Nephron (organoid): ENCODE measurements around the gene NTM.

Source experiments
- H3K27ac Mint-ChIP-seq, 3 experiments: 2 replicates each; pipeline ENCODE4 v1.8.0; 2020; ENCODE audit warnings: mixed read lengths in 3 of 3, mild to moderate bottlenecking in 2 of 3, moderate library complexity in 1 of 3
- H3K27me3 Mint-ChIP-seq: 2 replicates; pipeline ENCODE4 v1.8.0; 2021; ENCODE audit warnings: low read depth, mild to moderate bottlenecking, moderate library complexity, mixed read lengths
- H3K36me3 Mint-ChIP-seq: 2 replicates; pipeline ENCODE4 v1.8.0; 2020; ENCODE audit warnings: low read depth, mixed read lengths
- H3K4me1 Mint-ChIP-seq: 2 replicates; pipeline ENCODE4 v1.8.0; 2020; ENCODE audit warnings: mixed read lengths
- H3K4me3 Mint-ChIP-seq, 3 experiments: 2 replicates each; pipeline ENCODE4 v1.8.0; 2020; ENCODE audit warnings: mild to moderate bottlenecking in 3 of 3, mixed read lengths in 3 of 3, moderate library complexity in 2 of 3
- H3K9me3 Mint-ChIP-seq: 2 replicates; pipeline ENCODE4 v1.8.0; 2020; ENCODE audit warnings: mixed read lengths
- CTCF ChIP-seq, 3 experiments: fragments of 200-600 bp; sonication (generic); IDR thresholded peaks; one replicate each; pipeline ENCODE4 v1.5.0; 2021; ENCODE audit warnings: antibody characterized with exemption in 3 of 3; ENCODE audit not compliant: unreplicated experiment in 3 of 3

NTM gene

GRCh38 chr11:131907371-131907770 is 537.0 kb downstream of the NTM start:
- Mint-ChIP-seq H3K27ac (peak overlapping the region; percentile 4 to 17 (median 13)), H3K4me3 (peak overlapping the region in 1 of 3 experiments; percentile 17)
- TF ChIP-seq CTCF (IDR thresholded peaks at IDR 0.05; ENCODE audit: unreplicated experiment in 3 of 3): no peak

GRCh38 chr11:131908316-131908715 is 537.9 kb downstream of the NTM start:
- Mint-ChIP-seq H3K27ac (peak overlapping the region in 1 of 3 experiments; percentile 24), H3K9me3 (no peaks in the 10 kb centered on the region), H3K4me1 (peaks cover 39% of the 10 kb centered on the region)

More at GRCh38 chr11:131907371-131907770, 537.0 kb downstream of the NTM start:
- H3K27me3 Mint-ChIP-seq: peaks cover 54% of the 10 kb centered on the region
- no peaks in the 10 kb centered on the region for H3K36me3 Mint-ChIP-seq
- H3K4me1 Mint-ChIP-seq: peaks cover 40% of the 10 kb centered on the region
- no peaks in the 10 kb centered on the region for H3K9me3 Mint-ChIP-seq

GRCh38 chr11:131909426-131910177 is 539.2 kb downstream of the NTM start:
- Mint-ChIP-seq H3K36me3 (no peaks in the 10 kb centered on the region), H3K9me3 (no peaks in the 10 kb centered on the region), H3K27me3 (peaks cover 71% of the 10 kb centered on the region), H3K4me3 (peak overlapping the region; percentile 77 to 83 (median 80)), H3K4me1 (peaks cover 39% of the 10 kb centered on the region), H3K27ac (peak overlapping the region; percentile 29 to 69 (median 57))
- no peak for TF ChIP-seq CTCF (IDR thresholded peaks at IDR 0.05; ENCODE audit: unreplicated experiment in 3 of 3)

More at GRCh38 chr11:131908316-131908715, 537.9 kb downstream of the NTM start:
- no peaks in the 10 kb centered on the region for H3K36me3 Mint-ChIP-seq
- H3K4me3 Mint-ChIP-seq: peak overlapping the region in 2 of 3 experiments; percentile 46 to 83
- TF ChIP-seq CTCF (IDR thresholded peaks at IDR 0.05; ENCODE audit: unreplicated experiment in 3 of 3): no peak
- H3K27me3 Mint-ChIP-seq: peaks cover 63% of the 10 kb centered on the region

GRCh38 chr11:131910178-131910522 is 539.7 kb downstream of the NTM start:
- peak overlapping the region; percentile 29 to 69 (median 57) for H3K27ac Mint-ChIP-seq
- peak overlapping the region; percentile 77 to 83 (median 80) for H3K4me3 Mint-ChIP-seq
- peaks cover 70% of the 10 kb centered on the region for H3K27me3 Mint-ChIP-seq
- TF ChIP-seq CTCF (IDR thresholded peaks at IDR 0.05; ENCODE audit: unreplicated experiment in 3 of 3): no peak
- H3K4me1 Mint-ChIP-seq: peaks cover 39% of the 10 kb centered on the region
- no peaks in the 10 kb centered on the region for H3K9me3 Mint-ChIP-seq
- H3K36me3 Mint-ChIP-seq: no peaks in the 10 kb centered on the region

- no peak for TF ChIP-seq CTCF (IDR thresholded peaks at IDR 0.05; ENCODE audit: unreplicated experiment in 3 of 3)
- H3K36me3 Mint-ChIP-seq: no peaks in the 10 kb centered on the region
- peak overlapping the region in 2 of 3 experiments; percentile 71 to 77 for H3K27ac Mint-ChIP-seq
- H3K4me1 Mint-ChIP-seq: peaks cover 34% of the 10 kb centered on the region
- peaks cover 68% of the 10 kb centered on the region for H3K27me3 Mint-ChIP-seq
- no peaks in the 10 kb centered on the region for H3K9me3 Mint-ChIP-seq
- H3K4me3 Mint-ChIP-seq: peak overlapping the region; percentile 91 to 93 (median 91)
These were observed 540.3 kb downstream of the NTM start for GRCh38 chr11:131910523-131911387.
